ENCODE measurements around the gene SBK2. TPM values are rescaled to one million over a fixed set of nuclear protein-coding genes. Genes with fewer than 3 reads are reported as not detected.

SBK2 gene
- total RNA-seq, 1 experiment from 2014 or later: not detected

DNA sequence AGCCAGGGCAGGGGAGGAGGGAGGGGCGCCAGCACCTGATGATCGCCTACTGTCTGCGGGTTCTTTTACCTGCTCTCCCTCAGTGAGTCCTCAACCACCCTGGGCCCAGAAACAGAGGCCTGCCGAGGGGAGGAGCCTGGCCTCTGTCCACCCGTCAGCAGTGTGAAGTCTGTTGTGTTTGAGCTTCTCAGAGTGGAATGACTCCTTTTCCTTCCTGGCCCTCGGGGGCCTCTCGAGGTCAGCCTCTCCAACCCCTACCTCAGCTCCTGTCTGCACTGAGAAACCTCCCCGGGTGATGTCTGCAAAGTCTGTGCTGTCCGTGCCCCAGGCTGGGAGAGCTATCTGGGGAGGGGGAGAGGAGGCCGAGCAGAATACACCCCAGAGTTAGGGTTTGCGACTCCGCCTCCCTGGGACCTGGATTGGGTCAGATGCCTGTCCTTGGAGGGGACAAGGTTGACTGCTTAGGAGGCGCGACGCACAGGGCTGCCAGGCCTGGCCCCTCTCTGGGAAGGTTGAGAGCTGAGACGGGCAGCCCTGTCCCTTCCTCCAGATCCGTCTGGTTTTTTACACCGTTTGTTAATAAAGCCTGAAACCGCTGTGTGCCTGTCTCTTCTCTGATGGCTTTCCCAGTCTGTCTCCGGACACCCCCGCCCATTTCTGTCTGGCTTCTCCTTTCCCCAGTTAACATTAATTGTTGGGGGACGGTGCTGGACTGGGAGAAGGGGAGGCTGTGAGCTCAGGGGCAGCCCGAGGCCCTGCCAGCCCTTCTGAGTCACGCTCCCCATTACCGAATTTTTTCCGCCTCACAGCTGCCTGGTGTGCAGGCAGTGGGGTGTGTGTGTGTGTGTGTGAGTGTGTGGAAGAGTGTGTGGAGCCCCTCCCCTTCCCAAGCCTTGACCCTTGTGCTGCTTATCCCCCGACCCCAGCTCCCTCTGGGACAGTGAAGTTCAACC is 49.7 kb downstream of the SBK2 start:
- peak; percentile 94 for DNase-seq (ENCODE audit: low spot score)

DNA sequence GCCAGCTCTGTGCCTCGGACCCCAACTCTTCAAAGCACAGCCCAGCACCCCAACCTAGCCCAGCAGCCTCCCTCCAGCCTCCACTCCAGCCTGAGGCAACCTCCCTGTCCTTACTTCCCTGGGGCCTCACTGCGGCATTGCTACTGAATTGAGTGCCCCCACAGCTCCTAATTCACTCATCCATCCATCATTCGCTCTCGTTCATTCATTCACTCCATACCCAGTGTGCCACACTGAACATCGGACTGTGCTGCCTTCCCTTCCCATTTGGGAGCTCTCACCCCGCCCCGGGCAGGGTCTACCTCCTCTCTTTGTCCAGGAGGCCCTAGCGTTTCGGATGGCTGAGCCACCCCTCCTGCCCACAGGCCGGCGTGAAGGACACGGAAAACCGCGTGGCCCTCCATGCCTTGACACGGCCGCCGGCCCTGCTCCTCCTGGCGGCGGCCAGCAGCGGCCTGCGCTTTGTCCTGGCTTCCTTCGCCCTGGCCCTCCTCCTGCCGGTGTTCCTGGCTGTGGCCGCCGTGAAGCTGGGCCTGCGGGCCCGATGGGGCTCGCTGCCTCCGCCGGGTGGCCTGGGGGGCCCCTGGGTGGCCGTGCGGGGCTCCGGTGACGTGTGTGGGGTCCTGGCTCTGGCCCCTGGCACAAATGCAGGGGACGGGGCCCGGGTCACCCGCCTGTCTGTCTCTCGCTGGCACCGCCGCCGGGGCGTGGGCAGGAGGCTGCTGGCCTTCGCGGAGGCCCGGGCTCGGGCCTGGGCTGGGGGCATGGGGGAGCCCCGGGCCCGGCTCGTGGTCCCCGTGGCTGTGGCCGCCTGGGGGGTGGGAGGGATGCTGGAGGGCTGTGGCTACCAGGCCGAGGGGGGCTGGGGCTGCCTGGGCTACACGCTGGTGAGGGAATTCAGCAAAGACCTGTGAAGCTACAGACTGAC is 50.6 kb downstream of the SBK2 start:
- DNase-seq (ENCODE audit: low spot score): no peak

DNA sequence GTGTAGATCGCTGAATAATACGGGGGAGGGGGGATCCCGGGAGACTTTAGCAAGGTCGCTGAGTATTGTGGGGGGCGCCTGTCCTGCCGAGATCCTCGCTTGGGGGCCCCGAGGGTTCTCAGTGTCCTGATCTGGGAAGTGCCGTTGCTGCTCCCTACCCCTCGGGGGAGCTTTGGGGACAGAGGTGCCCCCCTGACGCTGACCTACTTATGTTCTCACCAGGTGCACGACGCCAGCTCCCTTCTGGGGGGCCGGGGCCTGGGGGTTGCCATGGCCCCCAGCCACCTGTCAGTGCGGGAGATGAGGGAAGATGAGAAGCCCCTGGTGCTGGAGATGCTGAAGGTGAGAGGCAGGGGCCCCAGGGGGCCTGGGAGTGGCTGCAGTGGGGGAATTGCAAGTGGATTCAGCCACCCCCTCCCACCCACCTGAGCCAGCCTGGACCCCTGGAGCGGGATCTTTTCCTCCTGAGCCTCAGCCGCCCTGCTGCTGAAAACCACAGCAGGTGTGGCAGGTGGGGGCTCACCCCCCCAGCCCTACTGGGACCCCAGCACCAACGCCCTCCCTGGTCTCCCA is 51.4 kb downstream of the SBK2 start:
- DNase-seq (ENCODE audit: low spot score): no peak

DNA sequence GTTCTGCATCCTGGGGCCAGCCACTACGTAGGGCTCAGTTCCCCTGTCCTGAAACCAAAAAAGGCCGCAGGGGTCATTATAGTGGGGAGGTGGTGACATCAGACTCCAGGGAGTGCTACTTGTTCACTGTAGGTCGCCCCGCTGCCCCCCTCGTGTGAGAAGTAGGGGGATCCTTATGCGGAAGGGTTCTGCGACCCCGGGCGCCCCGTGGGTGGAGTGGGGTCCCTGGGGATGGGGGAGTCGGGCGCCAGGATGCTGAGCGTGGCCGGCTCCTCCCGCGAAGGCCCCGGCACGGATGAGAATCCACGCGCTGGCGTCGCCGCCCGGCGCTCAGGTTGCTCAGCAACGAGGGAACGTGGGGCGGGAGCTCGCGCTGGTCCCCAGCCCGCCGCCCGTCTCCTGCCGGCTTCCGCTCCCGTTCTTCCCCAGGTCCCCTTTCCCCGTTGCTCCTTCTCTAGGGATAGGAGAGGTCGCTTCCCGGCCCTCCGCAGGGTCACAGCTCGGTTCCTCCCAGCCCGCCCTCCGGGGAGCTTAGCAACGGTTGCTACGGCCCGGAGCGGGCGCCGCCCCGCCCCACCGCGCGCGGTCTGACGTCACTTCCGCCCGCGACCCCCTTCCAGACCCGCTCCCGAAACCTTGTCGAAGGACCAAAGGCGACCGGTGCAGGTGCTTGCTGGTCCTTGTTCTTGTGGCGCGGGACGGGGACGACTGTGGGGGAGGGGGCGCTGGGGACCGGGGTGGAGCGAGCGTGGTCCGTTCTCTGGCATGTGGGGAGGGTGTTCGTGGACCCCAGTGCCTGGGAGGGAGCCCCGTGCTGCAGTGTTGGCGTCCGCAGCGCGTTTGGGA is 52.1 kb downstream of the SBK2 start, which contains the start of gene NAT14:
Gene NAT14, plus strand, starts transcription at position 596 of the 846 bp plus-strand sequence. CDS start 521 bp downstream, outside the sequence.
- peak; percentile 58 for DNase-seq (ENCODE audit: low spot score)

DNA sequence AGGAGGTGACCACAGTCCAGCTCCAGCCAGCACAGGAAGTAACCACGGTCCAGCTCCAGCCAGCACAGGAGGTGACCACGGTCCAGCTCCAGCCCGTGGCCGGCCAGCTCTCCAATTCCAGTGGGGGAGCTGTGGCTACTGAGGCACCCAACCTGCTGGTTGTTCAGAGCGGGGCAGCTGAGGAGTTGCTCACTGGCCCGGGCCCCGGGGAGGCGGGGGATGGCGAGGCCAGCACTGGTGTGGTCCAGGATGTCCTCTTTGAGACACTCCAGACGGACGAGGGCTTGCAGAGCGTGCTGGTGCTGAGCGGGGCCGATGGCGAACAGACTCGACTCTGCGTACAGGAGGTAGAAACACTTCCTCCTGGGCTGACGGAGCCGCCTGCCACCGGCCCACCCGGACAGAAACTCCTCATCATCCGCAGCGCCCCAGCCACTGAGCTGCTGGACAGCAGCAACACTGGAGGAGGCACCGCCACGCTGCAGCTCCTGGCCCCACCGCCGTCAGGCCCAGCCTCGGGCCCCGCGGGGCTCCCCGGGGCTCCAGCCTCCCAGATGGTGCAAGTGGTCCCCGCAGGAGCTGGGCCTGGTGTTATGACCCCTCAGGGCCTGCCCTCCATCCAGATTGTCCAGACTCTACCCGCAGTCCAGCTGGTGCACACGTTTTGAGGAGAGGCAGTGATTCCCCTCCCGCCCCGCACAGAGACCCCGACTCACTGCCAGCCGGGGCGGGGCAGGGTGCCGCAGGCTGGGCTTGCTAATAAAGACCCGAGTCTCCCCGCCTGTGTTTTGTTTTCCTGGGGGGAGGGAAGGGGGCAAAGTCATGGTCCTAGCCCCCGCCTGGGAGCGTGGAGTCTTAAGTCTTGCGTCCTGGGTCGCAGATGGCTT is 53.0 kb downstream of the SBK2 start:
- no peak for DNase-seq (ENCODE audit: low spot score)

DNA sequence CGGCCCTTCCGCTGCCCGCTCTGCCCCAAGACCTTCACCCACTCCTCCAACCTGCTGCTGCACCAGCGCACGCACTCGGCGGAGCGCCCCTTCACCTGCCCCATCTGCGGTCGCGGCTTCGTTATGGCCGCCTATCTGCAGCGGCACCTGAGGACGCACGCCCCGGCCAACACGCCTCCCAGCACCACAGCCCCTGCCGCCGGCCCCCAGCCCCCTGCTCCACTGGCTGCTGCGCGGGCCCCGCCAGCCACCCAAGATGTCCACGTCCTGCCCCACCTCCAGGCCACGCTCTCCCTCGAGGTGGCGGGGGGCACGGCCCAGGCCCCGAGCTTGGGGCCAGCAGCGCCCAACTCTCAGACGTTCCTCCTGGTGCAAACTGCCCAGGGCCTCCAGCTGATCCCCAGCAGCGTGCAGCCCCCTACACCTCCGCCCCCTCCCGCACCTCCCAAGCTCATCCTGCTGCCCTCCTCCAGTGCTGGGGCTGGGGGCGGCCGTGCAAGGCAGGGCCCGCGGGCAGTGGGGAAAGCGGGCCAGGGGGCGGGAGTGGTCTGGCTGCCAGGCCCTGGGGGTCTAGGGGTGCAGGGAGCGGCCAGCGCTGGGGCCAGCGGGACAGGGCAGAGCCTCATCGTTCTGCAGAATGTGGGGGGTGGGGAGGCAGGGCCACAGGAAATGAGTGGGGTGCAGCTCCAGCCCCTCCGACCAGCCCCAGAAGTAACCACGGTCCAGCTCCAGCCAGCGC is 53.8 kb downstream of the SBK2 start:
- no peak for DNase-seq (ENCODE audit: low spot score)

DNA sequence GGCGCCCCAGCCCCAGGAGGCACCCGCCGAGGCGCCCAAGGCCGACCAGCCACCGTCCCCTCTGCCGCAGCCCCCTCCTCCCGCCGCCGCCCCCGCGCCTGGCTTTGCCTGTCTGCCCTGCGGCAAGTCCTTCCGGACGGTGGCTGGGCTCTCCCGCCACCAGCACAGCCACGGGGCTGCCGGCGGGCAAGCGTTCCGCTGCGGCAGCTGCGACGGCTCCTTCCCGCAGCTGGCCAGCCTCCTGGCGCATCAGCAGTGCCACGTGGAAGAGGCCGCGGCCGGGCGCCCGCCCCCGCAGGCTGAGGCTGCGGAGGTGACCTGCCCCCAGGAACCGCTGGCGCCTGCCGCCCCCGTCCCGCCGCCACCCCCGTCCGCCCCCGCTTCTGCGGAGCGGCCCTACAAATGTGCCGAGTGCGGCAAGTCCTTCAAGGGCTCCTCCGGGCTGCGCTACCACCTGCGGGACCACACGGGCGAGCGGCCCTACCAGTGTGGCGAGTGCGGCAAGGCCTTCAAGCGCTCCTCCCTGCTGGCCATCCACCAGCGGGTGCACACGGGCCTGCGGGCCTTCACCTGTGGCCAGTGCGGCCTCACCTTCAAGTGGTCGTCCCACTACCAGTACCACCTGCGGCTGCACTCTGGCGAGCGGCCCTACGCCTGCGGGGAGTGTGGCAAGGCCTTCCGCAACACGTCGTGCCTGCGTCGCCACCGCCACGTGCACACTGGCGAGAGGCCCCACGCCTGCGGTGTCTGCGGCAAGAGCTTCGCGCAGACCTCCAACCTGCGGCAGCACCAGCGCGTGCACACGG is 54.6 kb downstream of the SBK2 start:
- no peak for DNase-seq (ENCODE audit: low spot score)

DNA sequence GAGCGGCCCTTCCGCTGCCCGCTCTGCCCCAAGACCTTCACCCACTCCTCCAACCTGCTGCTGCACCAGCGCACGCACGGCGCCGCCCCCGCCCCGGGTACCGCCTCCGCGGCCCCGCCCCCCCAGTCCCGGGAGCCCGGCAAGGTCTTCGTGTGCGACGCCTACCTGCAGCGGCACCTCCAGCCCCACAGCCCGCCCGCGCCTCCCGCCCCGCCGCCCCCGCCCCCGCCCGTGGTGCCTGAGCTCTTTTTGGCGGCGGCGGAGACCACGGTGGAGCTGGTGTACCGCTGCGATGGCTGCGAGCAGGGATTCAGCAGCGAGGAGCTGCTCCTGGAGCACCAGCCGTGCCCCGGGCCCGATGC is 55.2 kb downstream of the SBK2 start:
- no peak for DNase-seq (ENCODE audit: low spot score)

DNA sequence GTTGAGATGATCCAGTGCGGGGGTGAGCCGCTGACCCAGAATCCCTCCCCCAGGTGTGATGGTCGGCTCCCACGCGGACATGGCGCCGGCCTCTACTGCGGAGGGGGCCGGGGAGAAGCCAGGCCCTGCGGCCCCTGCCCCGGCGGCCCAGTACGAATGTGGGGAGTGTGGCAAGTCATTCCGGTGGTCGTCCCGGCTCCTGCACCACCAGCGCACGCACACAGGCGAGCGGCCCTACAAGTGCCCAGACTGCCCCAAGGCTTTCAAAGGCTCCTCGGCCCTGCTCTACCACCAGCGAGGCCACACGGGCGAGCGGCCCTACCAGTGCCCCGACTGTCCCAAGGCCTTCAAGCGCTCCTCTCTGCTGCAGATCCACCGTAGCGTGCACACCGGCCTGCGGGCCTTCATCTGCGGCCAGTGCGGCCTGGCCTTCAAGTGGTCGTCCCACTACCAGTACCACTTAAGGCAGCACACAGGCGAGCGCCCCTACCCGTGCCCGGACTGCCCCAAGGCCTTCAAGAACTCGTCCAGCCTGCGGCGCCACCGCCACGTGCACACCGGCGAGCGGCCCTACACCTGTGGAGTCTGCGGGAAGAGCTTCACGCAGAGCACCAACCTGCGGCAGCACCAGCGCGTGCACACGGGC is 55.7 kb downstream of the SBK2 start:
- DNase-seq (ENCODE audit: low spot score): no peak

DNA sequence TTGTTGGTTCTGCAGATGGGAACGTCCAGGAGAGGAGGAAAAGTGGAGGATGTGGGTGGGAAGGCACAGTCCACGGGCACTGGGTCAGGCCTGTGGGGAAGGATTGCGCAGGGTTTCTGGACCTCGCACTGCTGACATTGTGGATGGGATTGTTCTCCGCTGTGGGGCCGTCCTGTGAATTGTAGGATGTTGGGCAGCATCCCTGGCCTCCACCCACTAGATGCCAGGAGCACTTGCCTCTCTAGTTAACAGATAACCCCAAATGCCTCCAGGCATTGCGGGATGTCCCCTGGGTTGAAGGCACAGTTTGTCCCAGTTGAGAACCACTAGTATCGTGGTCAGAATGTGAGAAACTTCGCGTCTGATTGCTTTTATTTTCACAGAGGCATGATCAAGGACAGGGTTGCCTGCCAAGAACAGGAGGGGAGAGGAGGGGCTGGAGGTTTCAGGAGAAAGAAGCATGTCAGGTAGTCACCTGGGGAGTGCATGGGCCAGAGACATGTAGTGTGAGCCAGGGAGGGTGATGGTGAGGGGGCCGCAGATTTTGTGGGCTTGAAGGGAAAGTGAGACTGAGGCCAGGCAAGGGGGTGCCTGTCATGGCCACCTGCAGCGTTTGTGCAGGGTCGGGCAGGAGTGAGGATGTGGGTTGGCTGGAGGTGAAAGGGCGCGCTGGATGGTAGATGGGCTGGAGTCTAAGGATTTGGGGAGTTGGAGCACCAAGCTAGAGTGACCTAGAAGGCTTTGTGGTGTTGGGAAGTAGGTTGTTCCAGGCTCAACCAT is 57.3 kb downstream of the SBK2 start:
- DNase-seq (ENCODE audit: low spot score): no peak

DNA sequence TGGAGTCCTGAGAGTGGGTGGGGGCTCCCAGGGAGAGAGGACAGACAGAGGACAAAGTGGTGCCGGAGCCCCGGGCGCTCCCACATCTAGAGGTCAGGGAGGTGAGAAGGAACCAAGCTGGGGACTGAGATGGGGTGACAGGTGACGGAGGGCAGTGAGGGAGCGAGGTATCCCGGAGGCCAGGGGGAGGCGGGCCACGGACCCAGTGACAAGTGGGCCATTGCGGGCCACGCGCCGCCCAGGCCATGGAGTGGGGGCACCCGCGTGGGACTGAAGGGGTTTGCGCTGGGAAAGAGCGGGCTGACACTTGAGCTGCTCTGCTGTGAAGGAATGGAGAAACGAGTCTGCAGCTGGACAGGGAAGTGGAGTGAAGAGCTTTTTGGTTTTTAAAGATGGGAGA is 57.9 kb downstream of the SBK2 start:
- no peak for DNase-seq (ENCODE audit: low spot score)

Other genes with a start within 250 kb of the SBK2 start
- gene TMEM150B, start 211.8 kb downstream of the SBK2 start, total RNA-seq (2014; rRNA removed; shearing (Covaris generic)): not detected in 2 replicates
- 19.1 and 19.8 TPM in 2 replicates for gene KMT5C, start 197.3 kb downstream of the SBK2 start, total RNA-seq (2014; rRNA removed; shearing (Covaris generic))
- 0.28 TPM in 1 of 2 replicates, not detected in the other for gene COX6B2, start 182.4 kb downstream of the SBK2 start, total RNA-seq (2014; rRNA removed; shearing (Covaris generic))
- gene GARIN5B, start 173.9 kb downstream of the SBK2 start, total RNA-seq (2014; rRNA removed; shearing (Covaris generic)): not detected in 2 replicates
- gene IL11, start 166.7 kb downstream of the SBK2 start, total RNA-seq (2014; rRNA removed; shearing (Covaris generic)): 8.4 and 9.4 TPM in 2 replicates
- gene TMEM190, start 160.3 kb downstream of the SBK2 start, total RNA-seq (2014; rRNA removed; shearing (Covaris generic)): not detected in 2 replicates
- 1.2 TPM in 1 of 2 replicates, not detected in the other for gene TMEM238, start 152.8 kb downstream of the SBK2 start, total RNA-seq (2014; rRNA removed; shearing (Covaris generic))
- 453 and 647 TPM in 2 replicates for gene RPL28, start 151.2 kb downstream of the SBK2 start, total RNA-seq (2014; rRNA removed; shearing (Covaris generic))
- gene UBE2S, start 129.3 kb downstream of the SBK2 start, total RNA-seq (2014; rRNA removed; shearing (Covaris generic)): 272 and 464 TPM in 2 replicates
- gene SHISA7, start 93.8 kb downstream of the SBK2 start, total RNA-seq (2014; rRNA removed; shearing (Covaris generic)): not detected in 2 replicates
- gene ISOC2, start 75.5 kb downstream of the SBK2 start, total RNA-seq (2014; rRNA removed; shearing (Covaris generic)): 114 and 139 TPM in 2 replicates
- gene C19orf85, start 72.4 kb downstream of the SBK2 start, total RNA-seq (2014; rRNA removed; shearing (Covaris generic)): 0.07 TPM in 1 of 2 replicates, not detected in the other
- gene ZNF628, start 60.5 kb downstream of the SBK2 start, total RNA-seq (2014; rRNA removed; shearing (Covaris generic)): 4.1 and 4.8 TPM in 2 replicates
- 56.2 and 65.7 TPM in 2 replicates for gene NAT14, start 51.9 kb downstream of the SBK2 start, total RNA-seq (2014; rRNA removed; shearing (Covaris generic))
- gene SSC5D, start 48.7 kb downstream of the SBK2 start, total RNA-seq (2014; rRNA removed; shearing (Covaris generic)): 1.1 and 1.2 TPM in 2 replicates
- 0.19 and 0.81 TPM in 2 replicates for gene SBK3, start 8.4 kb upstream of the SBK2 start, total RNA-seq (2014; rRNA removed; shearing (Covaris generic))
- gene ZNF579, start 43.7 kb upstream of the SBK2 start, total RNA-seq (2014; rRNA removed; shearing (Covaris generic)): 7.9 and 16.6 TPM in 2 replicates
- gene FIZ1, start 62.4 kb upstream of the SBK2 start, total RNA-seq (2014; rRNA removed; shearing (Covaris generic)): 11.5 and 11.7 TPM in 2 replicates
- 20.0 and 23.7 TPM in 2 replicates for gene ZNF524, start 63.2 kb upstream of the SBK2 start, total RNA-seq (2014; rRNA removed; shearing (Covaris generic))
- 0.81 and 1.4 TPM in 2 replicates for gene ZNF865, start 68.5 kb upstream of the SBK2 start, total RNA-seq (2014; rRNA removed; shearing (Covaris generic))
- 0.62 and 6.5 TPM in 2 replicates for gene ZNF784, start 87.4 kb upstream of the SBK2 start, total RNA-seq (2014; rRNA removed; shearing (Covaris generic))
- 13.0 and 21.6 TPM in 2 replicates for gene ZNF580, start 103.9 kb upstream of the SBK2 start, total RNA-seq (2014; rRNA removed; shearing (Covaris generic))
- gene ZNF581, start 106.5 kb upstream of the SBK2 start, total RNA-seq (2014; rRNA removed; shearing (Covaris generic)): 7.3 and 20.2 TPM in 2 replicates
- 2.6 and 6.0 TPM in 2 replicates for gene CCDC106, start 111.1 kb upstream of the SBK2 start, total RNA-seq (2014; rRNA removed; shearing (Covaris generic))
- 143 and 169 TPM in 2 replicates for gene U2AF2, start 117.9 kb upstream of the SBK2 start, total RNA-seq (2014; rRNA removed; shearing (Covaris generic))
- gene EPN1, start 138.1 kb upstream of the SBK2 start, total RNA-seq (2014; rRNA removed; shearing (Covaris generic)): 135 and 138 TPM in 2 replicates
- gene NLRP9, start 201.3 kb upstream of the SBK2 start, total RNA-seq (2014; rRNA removed; shearing (Covaris generic)): not detected in 2 replicates
- gene RFPL4A, start 222.0 kb upstream of the SBK2 start, total RNA-seq (2014; rRNA removed; shearing (Covaris generic)): not detected in 2 replicates
- gene RFPL4AL1, start 232.0 kb upstream of the SBK2 start, total RNA-seq (2014; rRNA removed; shearing (Covaris generic)): 1.6 TPM in 1 of 2 replicates, not detected in the other